Kasumi-1 (cell line): ENCODE data around the gene OCSTAMP.

ENCODE experiments used
- DNase-seq, 2 experiments: peaks; one replicate each; lab custom pipeline; 2025; lab: John Stamatoyannopoulos, UW

The OCSTAMP gene

DNA sequence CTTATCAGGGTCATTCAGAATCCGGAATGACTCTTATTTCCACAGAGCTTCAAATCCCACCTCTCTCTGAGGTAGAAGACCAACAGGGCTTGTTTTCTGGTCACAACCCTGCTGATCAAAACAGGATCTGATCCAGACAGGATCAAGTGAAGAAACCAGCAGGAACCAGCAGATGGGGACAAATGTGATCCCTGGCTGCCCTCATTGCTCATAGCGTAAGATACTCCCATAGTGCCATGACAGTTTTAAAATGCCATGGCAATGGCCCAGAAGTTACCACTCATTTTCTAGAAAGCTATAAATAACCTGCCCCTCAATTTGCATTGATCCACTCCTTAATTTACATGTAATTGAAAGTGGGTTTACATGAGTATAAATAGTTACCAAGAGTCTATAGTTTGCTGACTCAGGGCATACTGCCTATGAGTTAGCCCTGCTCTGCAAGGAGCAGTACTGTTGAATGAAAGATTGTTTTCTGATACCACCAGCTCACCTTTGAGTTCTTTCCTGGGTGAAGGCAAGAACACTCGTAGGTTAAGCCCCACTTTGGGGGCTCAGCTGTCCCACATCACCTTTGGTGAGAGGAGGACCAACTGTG, 30.9 kb downstream of the OCSTAMP start:
- no peak for DNase-seq

DNA sequence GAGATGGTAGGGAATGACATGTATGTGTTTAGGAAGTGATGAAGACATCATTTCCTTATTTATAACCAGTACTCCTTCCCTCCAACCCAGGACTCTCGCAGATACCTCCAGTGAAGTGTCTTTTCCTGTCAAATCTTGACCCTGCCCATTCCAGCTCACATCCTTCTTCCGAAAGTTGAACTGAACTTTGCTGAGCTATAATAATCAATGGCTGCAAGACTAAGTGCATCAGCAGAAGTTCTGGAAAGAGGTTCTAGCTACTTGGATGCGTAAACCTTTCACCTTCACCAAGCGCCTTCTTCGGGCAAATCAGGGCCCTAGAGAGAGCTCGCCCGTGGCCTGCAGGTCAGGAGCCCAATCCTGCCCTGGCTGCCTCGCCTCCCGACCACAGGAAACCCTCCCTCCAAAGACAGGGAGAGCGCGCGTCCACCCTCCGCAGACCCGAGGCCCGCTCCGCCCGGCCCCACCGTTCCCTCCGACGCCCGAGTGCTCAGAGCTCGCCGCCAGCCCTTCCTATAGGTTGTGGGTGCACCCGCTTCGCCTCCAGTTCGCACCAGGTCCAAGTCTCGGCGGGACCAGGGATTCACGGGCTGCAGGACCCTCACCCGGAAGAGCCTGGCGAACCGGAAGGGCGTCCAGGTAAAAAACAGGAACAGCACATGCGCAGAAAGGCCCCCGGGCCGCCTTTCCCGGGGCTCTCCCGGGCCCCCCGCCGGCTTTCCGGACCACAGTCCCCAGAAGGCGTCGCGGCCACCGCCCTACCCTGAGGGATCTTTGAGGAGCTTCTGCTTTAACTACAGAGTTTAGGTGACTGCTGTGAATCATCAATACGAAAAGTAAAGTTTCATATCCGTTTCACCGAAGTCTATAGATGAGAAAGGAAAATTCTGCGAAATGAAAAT, 37.3 kb downstream of the OCSTAMP start, which contains the start of gene ZNF334:
ZNF334 (minus strand) TSS at position 617 of the 902 bp plus-strand sequence. CDS start 1,457 bp downstream, outside the sequence.
- DNase-seq, result no peak

DNA sequence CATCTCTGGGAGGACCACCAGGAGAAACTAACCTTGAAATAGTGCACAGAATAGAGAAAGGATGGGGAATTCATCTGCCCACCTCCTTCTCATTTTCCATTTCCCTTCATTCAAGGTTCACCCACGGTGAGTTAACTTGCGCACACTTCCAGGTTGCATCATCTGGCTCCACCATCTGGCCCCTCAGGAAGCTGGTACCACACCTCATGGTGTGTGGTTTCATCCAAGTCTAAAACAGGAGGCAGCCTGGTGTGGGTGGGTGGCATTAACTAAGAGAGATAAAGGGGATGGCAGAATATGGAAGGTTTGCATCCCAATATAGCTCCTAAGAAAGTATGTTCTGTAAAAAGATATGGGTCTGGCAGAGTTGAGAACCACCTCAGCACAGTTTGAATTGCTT, 40.9 kb downstream of the OCSTAMP start:
- no peak for DNase-seq

DNA sequence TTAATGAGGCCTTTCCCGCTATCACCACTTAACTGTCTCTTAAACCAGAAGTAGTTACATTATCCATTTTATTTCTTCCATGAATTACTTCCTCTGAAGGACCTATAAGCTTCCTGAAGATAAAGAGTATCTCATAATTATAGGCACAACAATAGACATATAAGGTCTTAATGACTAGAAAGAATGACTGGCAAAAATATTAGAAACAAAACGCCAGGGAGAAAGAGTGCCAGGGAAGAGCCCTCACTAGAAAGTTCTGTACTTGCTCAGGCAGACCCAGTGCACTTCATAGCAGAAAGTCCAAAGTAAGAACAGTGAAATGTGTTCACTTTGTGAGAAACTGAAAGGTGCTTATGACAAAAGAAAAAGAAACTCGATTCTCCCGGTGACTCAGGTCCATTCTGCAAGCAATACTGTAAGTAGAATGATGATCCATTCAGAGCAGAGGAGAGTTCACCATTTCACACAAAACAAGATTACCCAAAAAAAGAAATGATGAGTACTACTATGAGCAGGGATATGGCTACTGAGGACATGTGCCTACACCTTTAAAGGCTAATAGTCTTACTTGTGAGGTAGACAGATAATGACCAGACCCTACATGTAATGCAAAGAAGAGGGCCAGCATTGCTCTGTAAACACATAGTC, 42.6 kb downstream of the OCSTAMP start:
- no peak for DNase-seq

DNA sequence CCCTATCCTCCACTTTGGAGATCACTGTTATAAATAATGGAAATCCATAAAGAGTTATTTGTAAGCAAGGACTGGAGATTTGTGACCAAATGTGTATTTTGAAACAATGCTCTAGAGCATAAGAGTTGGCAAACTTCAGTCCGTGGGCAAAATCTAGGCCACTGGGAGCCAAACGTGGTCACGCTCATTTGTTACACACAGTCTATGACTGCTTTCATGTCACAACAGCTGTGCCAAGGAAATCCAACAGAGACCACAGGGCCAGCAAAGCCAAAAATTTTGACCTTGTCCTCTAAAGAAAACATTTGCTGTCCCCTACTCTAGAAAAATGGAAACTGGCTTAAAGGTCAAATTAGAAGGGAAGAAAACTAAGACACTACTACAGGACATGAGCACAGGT, 44.9 kb downstream of the OCSTAMP start:
- no peak for DNase-seq

DNA sequence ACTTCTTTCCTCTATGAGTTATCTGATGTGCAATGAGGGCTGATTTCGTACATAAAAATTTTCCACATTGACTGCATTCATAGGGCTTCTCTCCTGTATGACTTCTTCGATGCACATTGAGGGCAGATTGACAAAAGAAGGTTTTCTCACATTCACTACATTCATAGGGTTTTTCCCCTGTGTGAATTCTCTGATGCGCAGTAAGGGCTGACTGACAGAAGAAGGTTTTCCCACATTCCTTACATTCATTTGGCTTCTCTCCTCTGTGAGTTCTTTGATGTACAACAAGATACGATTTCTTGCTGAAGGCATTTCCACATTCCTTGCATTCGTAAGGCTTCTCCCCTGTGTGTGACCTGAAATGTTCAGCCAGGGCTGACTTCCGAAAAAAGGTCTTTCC, 48.5 kb downstream of the OCSTAMP start:
- DNase-seq, result no peak

DNA sequence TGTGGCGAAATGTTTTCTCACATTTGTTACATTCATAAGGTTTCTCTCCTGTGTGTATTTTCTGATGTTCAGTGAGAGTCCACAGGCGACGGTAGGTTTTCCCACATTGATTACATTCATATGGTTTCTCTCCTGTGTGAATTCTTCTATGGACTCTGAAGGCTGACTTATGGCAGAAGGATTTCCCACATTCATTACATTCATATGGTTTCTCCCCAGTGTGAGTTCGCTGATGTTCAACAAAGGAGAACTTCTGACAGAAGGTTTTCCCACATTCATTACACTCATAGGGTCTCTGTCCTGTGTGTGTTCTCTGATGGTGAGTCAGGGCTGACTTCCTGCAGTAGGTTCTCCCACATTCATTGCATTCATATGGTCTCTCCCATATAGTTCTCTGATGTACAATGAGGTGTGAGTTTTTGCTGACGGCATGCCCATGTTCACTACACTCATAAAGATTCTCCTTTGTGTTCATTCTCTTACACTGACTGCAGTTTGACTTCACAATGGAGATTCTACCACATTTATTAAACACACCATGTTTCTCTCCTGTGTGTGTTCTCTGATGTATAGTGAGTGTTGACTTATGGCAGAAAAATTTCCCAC, 49.0 kb downstream of the OCSTAMP start:
- no peak for DNase-seq

DNA sequence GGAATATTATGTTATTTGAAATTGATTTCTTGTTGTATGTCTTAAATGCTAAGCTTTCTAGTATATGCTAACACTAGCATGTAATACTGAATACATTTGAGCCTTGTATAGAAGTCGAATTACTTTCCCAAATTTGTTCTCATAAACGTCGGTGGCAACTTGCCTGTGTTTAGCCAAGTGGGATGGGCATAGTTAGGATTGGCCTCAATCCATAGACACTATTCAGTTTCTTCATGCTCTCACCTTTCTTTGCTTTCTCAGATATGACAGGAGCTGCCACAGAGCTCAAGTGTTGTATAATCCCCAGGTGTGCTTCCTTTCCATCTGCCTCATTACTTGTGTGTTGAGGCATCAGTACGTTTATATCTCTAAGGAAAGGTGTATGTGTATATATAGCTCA, 56.4 kb downstream of the OCSTAMP start:
- no peak for DNase-seq

DNA sequence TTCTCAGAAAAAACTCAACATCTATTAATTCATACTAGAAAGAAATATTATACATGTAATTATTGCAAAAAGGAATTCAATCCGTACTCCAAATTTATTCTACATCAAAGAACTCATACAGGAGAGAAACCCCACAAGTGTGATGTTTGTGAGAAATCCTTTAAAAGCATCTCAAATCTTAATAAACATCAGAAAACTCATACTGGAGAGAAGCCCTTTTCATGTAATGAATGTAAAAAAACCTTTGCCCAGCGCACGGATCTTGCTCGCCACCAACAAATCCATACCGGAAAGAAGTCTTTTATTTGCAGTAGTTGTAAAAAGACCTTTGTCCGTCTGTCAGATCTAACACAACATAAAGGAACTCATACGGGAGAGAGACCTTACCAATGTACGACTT, 59.1 kb downstream of the OCSTAMP start:
- DNase-seq, result no peak
